ENCODE data around the gene CHCHD3.
"Not testable (repeated sequence)": the region's sequence is repeated elsewhere in the genome, so short reads cannot be mapped to it uniquely, and the experiment has no call there.

CHCHD3 gene

DNA sequence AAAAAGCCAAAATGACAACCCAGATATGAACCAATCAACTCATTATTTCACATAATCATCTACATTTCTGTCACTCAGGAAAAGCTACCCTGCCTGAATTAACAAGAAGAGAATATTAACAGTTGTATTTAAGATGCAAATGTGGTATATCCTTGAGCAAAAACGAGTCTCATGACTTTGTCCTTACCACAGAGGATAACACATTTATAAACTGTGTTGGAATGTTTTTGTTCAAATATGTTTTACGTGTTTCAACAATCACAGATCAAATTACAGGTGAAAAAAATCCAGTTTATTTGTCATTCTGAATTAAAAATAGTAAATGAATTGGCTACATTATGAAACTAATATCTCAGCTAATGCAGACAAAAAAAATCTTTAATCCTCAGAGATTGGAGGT lies 34.6 kb downstream of the CHCHD3 start:
- no peak overlapping the region for H3K27ac ChIP-seq
- no peak for TF ChIP-seq ZFX (IDR thresholded peaks at IDR 0.05; ENCODE audit: borderline replicate concordance)
- TF ChIP-seq, protein P1, sequence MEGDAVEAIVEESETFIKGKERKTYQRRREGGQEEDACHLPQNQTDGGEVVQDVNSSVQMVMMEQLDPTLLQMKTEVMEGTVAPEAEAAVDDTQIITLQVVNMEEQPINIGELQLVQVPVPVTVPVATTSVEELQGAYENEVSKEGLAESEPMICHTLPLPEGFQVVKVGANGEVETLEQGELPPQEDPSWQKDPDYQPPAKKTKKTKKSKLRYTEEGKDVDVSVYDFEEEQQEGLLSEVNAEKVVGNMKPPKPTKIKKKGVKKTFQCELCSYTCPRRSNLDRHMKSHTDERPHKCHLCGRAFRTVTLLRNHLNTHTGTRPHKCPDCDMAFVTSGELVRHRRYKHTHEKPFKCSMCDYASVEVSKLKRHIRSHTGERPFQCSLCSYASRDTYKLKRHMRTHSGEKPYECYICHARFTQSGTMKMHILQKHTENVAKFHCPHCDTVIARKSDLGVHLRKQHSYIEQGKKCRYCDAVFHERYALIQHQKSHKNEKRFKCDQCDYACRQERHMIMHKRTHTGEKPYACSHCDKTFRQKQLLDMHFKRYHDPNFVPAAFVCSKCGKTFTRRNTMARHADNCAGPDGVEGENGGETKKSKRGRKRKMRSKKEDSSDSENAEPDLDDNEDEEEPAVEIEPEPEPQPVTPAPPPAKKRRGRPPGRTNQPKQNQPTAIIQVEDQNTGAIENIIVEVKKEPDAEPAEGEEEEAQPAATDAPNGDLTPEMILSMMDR (IDR thresholded peaks at IDR 0.05): no peak

DNA sequence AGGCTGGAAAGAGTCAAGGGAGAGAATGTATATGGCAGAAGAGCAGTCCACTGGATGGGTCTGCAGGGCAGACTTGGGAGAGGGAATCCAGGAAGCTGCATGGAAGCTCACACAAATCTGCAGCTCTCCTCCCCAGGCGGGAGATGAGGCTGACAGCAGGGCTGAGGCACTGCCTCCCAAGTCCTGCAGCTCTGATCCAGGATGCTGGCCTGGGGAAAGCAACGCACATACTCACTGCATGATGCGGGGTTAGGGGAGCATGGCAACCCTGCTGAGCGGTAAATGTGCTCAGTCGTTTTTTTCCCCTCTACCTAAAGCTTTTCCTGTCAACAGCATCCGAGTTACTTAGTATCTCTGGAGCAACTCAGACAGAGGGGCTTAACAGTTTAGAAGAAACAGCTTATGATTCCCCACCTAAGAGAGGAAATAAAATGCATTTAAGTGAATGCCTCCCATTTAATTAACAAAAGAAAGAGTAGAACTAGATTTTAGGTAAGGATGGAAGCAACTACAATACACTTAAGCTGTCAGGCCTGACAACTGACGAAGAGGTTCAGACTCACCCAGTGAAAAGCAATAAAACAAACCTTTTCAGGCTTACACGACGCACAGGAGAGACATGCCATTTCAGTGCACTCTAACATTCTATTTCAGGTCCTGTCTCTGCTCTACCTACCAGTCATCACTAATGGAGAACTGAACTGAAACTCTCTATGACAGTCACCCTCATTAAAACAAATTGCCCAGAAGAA lies 37.0 kb downstream of the CHCHD3 start:
- H3K27ac ChIP-seq: no peak overlapping the region
- no peak for TF ChIP-seq ZFX (IDR thresholded peaks at IDR 0.05; ENCODE audit: borderline replicate concordance)
- TF ChIP-seq, protein P1 (IDR thresholded peaks at IDR 0.05): no peak

DNA sequence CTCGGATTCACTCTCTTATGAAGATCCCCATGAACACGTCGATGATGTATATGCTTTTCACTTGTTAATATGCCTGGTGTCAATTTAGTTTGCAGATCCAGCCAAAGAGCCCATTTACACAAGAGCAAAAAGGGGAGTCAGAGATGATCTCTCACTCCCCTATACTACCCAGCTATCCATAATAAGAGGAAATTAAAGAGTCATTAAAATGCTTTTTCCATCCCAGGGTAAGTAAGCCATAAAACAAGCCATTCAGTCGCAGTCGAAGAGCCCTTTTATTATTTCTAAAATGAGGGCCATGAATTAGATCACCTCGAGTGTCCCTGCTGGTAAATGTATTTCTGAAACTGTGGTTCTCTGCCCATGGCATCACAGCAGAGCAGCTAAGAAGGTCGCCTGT lies 41.2 kb downstream of the CHCHD3 start:
- TF ChIP-seq, protein P1 (IDR thresholded peaks at IDR 0.05): no peak
- no peak for TF ChIP-seq ZFX (IDR thresholded peaks at IDR 0.05; ENCODE audit: borderline replicate concordance)
- no peak overlapping the region for H3K27ac ChIP-seq

DNA sequence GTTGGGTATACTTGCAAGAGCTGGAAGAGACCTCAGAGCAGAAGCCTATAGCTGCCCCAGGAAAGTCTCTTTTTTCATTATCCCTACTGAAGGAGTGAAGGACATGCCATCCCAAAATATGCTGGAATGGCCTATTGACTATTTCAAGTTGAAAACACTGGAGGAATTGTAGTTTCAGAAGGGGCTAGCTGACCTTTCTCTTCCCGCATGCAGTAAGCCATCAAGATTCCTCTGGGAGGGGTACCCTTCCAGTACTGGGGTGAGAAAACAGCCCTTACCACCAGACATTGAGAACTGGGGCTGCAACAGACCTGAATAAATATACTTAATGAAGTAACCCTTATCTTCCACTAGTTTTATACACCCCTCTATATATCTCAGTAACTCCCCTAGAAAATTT lies 41.7 kb downstream of the CHCHD3 start:
- TF ChIP-seq, protein P1 (IDR thresholded peaks at IDR 0.05): no peak
- no peak for TF ChIP-seq ZFX (IDR thresholded peaks at IDR 0.05; ENCODE audit: borderline replicate concordance)
- no peak overlapping the region for H3K27ac ChIP-seq

DNA sequence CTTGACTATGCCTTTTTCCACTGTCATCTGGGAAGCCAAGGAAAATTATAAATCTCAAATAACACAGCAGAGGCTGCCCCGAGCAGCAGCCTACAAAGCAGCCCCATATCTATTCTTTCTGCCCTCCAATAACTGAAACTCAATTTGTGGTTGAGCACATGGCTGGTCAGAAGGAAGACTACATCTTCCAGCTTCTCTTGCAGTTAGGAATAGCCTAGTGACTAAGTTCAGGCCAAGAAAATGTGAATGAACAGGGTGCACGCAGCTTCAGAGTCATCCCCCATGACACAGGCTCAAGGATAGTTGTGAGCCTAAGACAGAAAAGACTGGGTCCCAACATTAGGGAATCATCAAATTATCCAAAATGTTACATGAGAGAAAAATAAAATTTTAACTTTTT lies 42.3 kb downstream of the CHCHD3 start:
- TF ChIP-seq ZFX (IDR thresholded peaks at IDR 0.05; ENCODE audit: borderline replicate concordance): no peak
- TF ChIP-seq, protein P1 (IDR thresholded peaks at IDR 0.05): no peak
- no peak overlapping the region for H3K27ac ChIP-seq

DNA sequence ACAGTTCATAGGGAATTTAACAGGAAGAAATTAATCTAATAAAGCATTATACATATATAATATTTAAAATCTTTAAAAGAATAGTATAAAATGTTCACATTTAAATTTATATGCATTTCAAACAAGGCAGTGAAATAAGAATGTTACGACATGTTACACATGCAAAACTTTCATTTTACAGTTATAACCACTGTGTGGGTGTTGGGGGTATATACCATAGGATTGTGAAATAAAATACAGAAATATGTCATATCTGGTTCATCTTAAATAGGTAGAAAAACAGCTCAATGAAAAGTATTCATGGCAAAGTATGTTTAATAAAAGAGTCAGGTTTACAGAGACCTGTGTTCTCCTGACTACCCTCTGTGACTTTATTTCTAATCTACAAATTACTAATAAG lies 45.6 kb downstream of the CHCHD3 start:
- TF ChIP-seq, protein P1 (IDR thresholded peaks at IDR 0.05): no peak
- no peak for TF ChIP-seq ZFX (IDR thresholded peaks at IDR 0.05; ENCODE audit: borderline replicate concordance)
- H3K27ac ChIP-seq: no peak overlapping the region

DNA sequence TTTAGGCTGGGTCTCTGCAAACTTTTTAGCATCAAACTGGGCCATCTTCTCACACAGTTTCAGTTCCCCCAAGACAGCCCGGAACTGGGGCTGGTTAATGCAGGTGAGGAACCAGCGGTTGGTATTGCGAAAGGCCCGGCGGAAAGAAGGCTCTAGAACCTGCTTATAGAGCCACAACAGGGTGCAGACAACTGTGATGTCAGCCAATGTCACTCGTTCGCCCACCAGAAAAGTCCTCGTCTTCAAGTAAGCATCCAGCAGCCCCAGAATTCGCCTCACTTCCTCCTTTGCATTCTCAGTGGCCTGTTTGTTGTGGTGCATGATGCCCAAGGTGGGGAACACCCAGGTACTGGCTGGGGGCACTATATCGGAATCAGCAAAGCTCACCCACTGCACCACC lies 46.6 kb downstream of the CHCHD3 start:
- H3K27ac ChIP-seq: not testable (repeated sequence)

DNA sequence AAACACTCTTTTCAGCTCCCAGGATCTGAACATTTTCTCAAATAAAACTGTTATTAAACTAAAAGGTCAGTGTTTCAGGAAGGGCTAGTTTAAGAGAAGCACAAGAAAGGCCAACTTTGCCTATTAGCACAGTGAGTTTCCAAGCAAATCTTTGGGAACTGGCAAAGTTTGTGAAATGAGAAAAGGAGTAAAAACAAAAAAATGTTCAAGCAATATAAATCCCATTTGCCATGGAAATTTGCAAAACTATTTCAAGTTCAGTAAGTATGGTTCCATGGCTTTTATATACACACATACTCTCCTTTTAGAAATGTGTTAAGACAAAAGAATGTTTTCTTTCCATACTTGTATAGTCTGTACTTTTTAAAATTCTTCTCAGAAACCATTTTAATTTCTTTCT lies 51.5 kb downstream of the CHCHD3 start:
- H3K27ac ChIP-seq: no peak overlapping the region
- TF ChIP-seq, protein P1 (IDR thresholded peaks at IDR 0.05): no peak
- TF ChIP-seq ZFX (IDR thresholded peaks at IDR 0.05; ENCODE audit: borderline replicate concordance): no peak

Data from 22Rv1 (cell line).